Esophagus (tissue), 2 donors: ENCODE results near the gene USP19. TPM values are rescaled to one million over a fixed set of nuclear protein-coding genes. Genes with fewer than 3 reads are reported as not detected.

Source experiments
- H3K27ac ChIP-seq, 2 donors: one replicate each; pipeline ENCODE4 v1.5.1; 2013; ENCODE audit warnings: low read depth in 2 of 2, mild to moderate bottlenecking in 2 of 2, inconsistent platforms in 1 of 2, low read length in 1 of 2, moderate library complexity in 1 of 2
- H3K27me3 ChIP-seq, 2 donors: one replicate each; pipeline ENCODE4 v1.6.1; 2013; ENCODE audit warnings: low read length in 2 of 2, control low read depth in 1 of 2, mild to moderate bottlenecking in 1 of 2; ENCODE audit not compliant: insufficient read depth in 2 of 2, control insufficient read depth in 1 of 2
- H3K36me3 ChIP-seq, 2 donors: one replicate each; pipeline ENCODE4 v1.6.1; 2013; ENCODE audit warnings: low read length in 1 of 2; ENCODE audit not compliant: control insufficient read depth in 2 of 2, insufficient read depth in 2 of 2
- H3K4me1 ChIP-seq, 2 donors: one replicate each; pipeline ENCODE4 v1.6.1; 2013; ENCODE audit warnings: low read length in 1 of 2; ENCODE audit not compliant: control insufficient read depth in 2 of 2, insufficient read depth in 2 of 2
- H3K4me3 ChIP-seq, 2 donors: one replicate each; pipeline ENCODE4 v1.5.1; 2013; ENCODE audit warnings: low read length in 2 of 2, mild to moderate bottlenecking in 2 of 2, low read depth in 1 of 2, moderate library complexity in 1 of 2
- H3K9me3 ChIP-seq, 2 donors: one replicate each; pipeline ENCODE4 v1.6.1; 2013; ENCODE audit warnings: mild to moderate bottlenecking in 2 of 2, low read depth in 1 of 2, low read length in 1 of 2, moderate library complexity in 1 of 2; ENCODE audit not compliant: control insufficient read depth in 2 of 2, insufficient read depth in 1 of 2
- WGBS, 2 donors: extraction: QIAGEN DNeasy Blood & Tissue Kit; methylation state at CpG; one replicate each; pipeline ENCODE4 v1.1.7; 2013; 5-methylcytosine and 5-hydroxymethylcytosine counted together
- polyA plus RNA-seq, 2 donors: library from polyadenylated mRNA; stranded (reverse); fragments of 200-250 nt; gene quantifications; one replicate each; pipeline ENCODE4 v1.2.3, GENCODE V29; 2013
- donor health status: healthy with polysubstance abuse.
- donor health status: Bipolar disorder and iron deficiency.

USP19 gene, protein sequence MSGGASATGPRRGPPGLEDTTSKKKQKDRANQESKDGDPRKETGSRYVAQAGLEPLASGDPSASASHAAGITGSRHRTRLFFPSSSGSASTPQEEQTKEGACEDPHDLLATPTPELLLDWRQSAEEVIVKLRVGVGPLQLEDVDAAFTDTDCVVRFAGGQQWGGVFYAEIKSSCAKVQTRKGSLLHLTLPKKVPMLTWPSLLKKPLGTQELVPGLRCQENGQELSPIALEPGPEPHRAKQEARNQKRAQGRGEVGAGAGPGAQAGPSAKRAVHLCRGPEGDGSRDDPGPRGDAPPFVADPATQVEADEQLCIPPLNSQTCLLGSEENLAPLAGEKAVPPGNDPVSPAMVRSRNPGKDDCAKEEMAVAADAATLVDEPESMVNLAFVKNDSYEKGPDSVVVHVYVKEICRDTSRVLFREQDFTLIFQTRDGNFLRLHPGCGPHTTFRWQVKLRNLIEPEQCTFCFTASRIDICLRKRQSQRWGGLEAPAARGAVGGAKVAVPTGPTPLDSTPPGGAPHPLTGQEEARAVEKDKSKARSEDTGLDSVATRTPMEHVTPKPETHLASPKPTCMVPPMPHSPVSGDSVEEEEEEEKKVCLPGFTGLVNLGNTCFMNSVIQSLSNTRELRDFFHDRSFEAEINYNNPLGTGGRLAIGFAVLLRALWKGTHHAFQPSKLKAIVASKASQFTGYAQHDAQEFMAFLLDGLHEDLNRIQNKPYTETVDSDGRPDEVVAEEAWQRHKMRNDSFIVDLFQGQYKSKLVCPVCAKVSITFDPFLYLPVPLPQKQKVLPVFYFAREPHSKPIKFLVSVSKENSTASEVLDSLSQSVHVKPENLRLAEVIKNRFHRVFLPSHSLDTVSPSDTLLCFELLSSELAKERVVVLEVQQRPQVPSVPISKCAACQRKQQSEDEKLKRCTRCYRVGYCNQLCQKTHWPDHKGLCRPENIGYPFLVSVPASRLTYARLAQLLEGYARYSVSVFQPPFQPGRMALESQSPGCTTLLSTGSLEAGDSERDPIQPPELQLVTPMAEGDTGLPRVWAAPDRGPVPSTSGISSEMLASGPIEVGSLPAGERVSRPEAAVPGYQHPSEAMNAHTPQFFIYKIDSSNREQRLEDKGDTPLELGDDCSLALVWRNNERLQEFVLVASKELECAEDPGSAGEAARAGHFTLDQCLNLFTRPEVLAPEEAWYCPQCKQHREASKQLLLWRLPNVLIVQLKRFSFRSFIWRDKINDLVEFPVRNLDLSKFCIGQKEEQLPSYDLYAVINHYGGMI (N-terminal part only)
- polyA plus RNA-seq: 10 to 100 TPM; 17.9 to 19.4 TPM

DNA sequence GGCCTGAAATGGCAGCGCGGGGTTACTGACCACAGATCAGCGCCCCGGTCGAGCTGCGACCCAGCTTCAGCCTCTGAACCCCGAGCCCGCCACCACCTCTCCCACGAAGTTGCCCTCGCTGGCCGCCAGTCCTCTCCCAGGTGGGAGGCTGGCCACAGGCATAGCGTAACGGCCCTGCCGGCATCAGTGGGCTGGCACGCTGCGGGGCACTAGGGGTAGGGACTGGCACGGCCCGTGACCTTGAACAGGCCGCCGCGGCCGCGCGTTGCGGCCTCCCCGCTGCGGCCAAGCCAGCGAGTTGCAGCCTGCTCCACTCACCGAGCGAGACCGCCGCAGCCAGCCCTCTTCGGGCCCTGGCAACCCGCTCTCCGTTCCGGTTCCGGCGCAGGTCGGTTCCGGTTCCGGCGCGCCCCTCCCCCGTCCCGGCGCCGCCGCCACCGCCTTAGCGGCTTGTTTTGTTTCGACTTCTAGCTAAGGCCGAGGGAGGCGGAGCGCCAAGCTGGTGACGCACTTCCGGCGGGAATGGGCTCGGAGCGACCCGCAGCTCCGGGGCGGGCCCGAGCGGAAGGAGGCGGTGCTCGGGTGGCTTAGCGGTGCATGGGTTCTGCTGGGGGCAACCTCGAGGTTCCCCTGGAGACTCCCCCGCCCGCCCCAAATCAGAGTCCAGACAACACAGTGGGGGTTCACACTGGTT lies at the start of gene USP19:
TSS of gene USP19 (minus strand) at position 386 of the 694 bp plus-strand sequence. CDS start 1,678 bp downstream, outside the sequence.
- peaks cover 31 to 63% of the 10 kb centered on the region in 2 donors for H3K36me3 ChIP-seq
- H3K27ac ChIP-seq: peak within 1 kb of the TSS; percentile 97 to 99
- H3K4me3 ChIP-seq: peak within 1 kb of the TSS; percentile 96 to 100
- no peaks in the 10 kb centered on the region for H3K27me3 ChIP-seq
- H3K9me3 ChIP-seq: no peaks in the 10 kb centered on the region
- peaks cover 12 to 13% of the 10 kb centered on the region in 2 donors for H3K4me1 ChIP-seq
- 1% methylated on average over 64 to 70 of the region's 70 CpGs for WGBS, 2 donors

- Histone ChIP-seq H3K27ac (peak overlapping the region; percentile 86 to 91), H3K4me1 (peaks cover 6 to 9% of the 10 kb centered on the region in 2 donors), H3K36me3 (peaks cover 12 to 16% of the 10 kb centered on the region in 2 donors), H3K4me3 (peak overlapping the region in 1 of 2 donors; percentile 72), H3K27me3 (no peaks in the 10 kb centered on the region), H3K9me3 (no peaks in the 10 kb centered on the region)
- WGBS, 2 donors: 90 to 92% methylated on average over 6 of the region's 6 CpGs
These were observed 46.3 kb upstream of the USP19 start for GRCh38 chr3:49166752-49167556.

- Histone ChIP-seq H3K4me1 (peaks cover 6 to 9% of the 10 kb centered on the region in 2 donors), H3K27ac (peak within 1 kb of the TSS; percentile 86 to 91), H3K4me3 (peak within 1 kb of the TSS; percentile 72 to 94), H3K27me3 (no peaks in the 10 kb centered on the region), H3K9me3 (no peaks in the 10 kb centered on the region), H3K36me3 (peaks cover 12 to 16% of the 10 kb centered on the region in 2 donors)
- 3% methylated on average over 66 to 69 of the region's 69 CpGs for WGBS, 2 donors
These were observed 45.4 kb upstream of the USP19 start, which contains the start of gene CCDC71 for GRCh38 chr3:49165771-49166751. CCDC71 (minus strand) TSS chr3:49166331; CDS start chr3:49164208, 2,123 bp downstream.

- 27 to 31% methylated on average over 6 of the region's 6 CpGs for WGBS, 2 donors
- Histone ChIP-seq H3K9me3 (no peaks in the 10 kb centered on the region), H3K36me3 (peaks cover 12 to 16% of the 10 kb centered on the region in 2 donors), H3K27me3 (no peaks in the 10 kb centered on the region), H3K4me1 (peaks cover 6 to 9% of the 10 kb centered on the region in 2 donors), H3K4me3 (peak overlapping the region; percentile 72 to 94), H3K27ac (peak overlapping the region; percentile 86 to 91)
These were observed 44.5 kb upstream of the USP19 start for GRCh38 chr3:49164983-49165720.

GRCh38 chr3:49163609-49164008 lies 43.0 kb upstream of the USP19 start:
- Histone ChIP-seq H3K27ac (no peak overlapping the region), H3K9me3 (no peaks in the 10 kb centered on the region), H3K4me3 (no peak overlapping the region), H3K4me1 (peaks cover 6 to 9% of the 10 kb centered on the region in 2 donors), H3K27me3 (no peaks in the 10 kb centered on the region), H3K36me3 (peaks cover 12 to 16% of the 10 kb centered on the region in 2 donors)
- WGBS, 2 donors: 93 to 95% methylated on average over 8 of the region's 8 CpGs

DNA sequence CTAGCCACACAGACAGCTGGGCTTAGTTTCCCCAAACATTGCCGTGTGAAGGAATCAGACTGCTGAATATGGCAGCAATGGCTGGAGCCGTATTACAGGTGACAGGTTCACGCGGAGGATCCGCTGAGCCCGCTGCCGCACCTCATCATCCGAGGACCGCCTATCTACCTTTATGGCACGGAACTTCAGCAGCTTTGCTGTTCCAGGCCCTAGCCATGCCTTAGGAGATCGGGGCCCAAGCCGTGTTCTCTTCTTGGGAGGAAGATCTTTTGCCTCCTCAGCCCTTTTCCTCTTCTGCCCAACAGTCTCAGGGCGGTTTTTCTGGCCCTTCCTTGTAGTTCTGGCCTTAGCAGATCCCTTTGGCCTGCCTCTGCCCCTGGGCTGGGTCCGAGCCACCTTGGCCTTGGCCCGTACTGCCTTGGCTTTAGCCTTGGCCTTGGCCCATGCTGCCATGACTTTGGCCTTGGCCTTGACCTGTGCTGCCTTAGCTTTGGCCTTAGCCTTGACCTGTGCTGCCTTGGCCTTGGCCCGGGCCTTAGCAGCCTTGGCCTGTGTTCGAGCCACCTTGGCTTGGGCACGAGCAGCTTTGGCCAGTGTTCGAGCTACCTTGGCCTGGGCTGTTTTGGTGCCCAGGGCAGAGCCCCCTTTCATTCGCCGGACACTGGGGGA lies 42.3 kb upstream of the USP19 start:
- 94 to 95% methylated on average over 21 of the region's 21 CpGs for WGBS, 2 donors
- Histone ChIP-seq H3K9me3 (no peaks in the 10 kb centered on the region), H3K27me3 (no peaks in the 10 kb centered on the region), H3K27ac (no peak overlapping the region), H3K4me1 (peaks cover 6 to 9% of the 10 kb centered on the region in 2 donors), H3K4me3 (no peak overlapping the region), H3K36me3 (peaks cover 12 to 17% of the 10 kb centered on the region in 2 donors)
